ENCODE results near the gene DRC7. TPM values are rescaled to one million over a fixed set of nuclear protein-coding genes. Genes with fewer than 3 reads are reported as not detected.
"Not testable (repeated sequence)": the region's sequence is repeated elsewhere in the genome, so short reads cannot be mapped to it uniquely, and the experiment has no call there.

Gene DRC7
- total RNA-seq, 1 donor, result 0.63 TPM

GRCh38 chr16:57764341-57765159 lies 69.9 kb downstream of the DRC7 start:
- H3K27me3 ChIP-seq (ENCODE audit: insufficient read depth, low read length), result no peaks in the 10 kb centered on the region
- no peak overlapping the region for H3K4me3 ChIP-seq (ENCODE audit: low read length)
- H3K4me1 ChIP-seq (ENCODE audit: insufficient read depth, low read length), result no peaks in the 10 kb centered on the region
- no peaks in the 10 kb centered on the region for H3K9me3 ChIP-seq (ENCODE audit: low read depth, low read length)

- Histone ChIP-seq H3K4me1 (ENCODE audit: insufficient read depth, low read length) (no peaks in the 10 kb centered on the region), H3K9me3 (ENCODE audit: low read depth, low read length) (no peaks in the 10 kb centered on the region), H3K4me3 (ENCODE audit: low read length) (no peak overlapping the region), H3K27me3 (ENCODE audit: insufficient read depth, low read length) (no peaks in the 10 kb centered on the region)
Measured at GRCh38 chr16:57765160-57765728, 70.6 kb downstream of the DRC7 start.

GRCh38 chr16:57766714-57767348 lies 72.2 kb downstream of the DRC7 start:
- H3K4me3 ChIP-seq (ENCODE audit: low read length), result no peak overlapping the region
- no peaks in the 10 kb centered on the region for H3K27me3 ChIP-seq (ENCODE audit: insufficient read depth, low read length)
- H3K4me1 ChIP-seq (ENCODE audit: insufficient read depth, low read length), result no peaks in the 10 kb centered on the region
- no peaks in the 10 kb centered on the region for H3K9me3 ChIP-seq (ENCODE audit: low read depth, low read length)

- H3K27me3 ChIP-seq (ENCODE audit: insufficient read depth, low read length), result no peaks in the 10 kb centered on the region
- H3K9me3 ChIP-seq (ENCODE audit: low read depth, low read length), result no peaks in the 10 kb centered on the region
- no peak overlapping the region for H3K4me3 ChIP-seq (ENCODE audit: low read length)
- no peaks in the 10 kb centered on the region for H3K4me1 ChIP-seq (ENCODE audit: insufficient read depth, low read length)
Measured at GRCh38 chr16:57769541-57770145, 75.0 kb downstream of the DRC7 start.

- no peak overlapping the region for H3K4me3 ChIP-seq (ENCODE audit: low read length)
- H3K9me3 ChIP-seq (ENCODE audit: low read depth, low read length), result no peaks in the 10 kb centered on the region
- H3K4me1 ChIP-seq (ENCODE audit: insufficient read depth, low read length), result no peaks in the 10 kb centered on the region
- H3K27me3 ChIP-seq (ENCODE audit: insufficient read depth, low read length), result no peaks in the 10 kb centered on the region
Measured at GRCh38 chr16:57770361-57770760, 75.8 kb downstream of the DRC7 start.

GRCh38 chr16:57771141-57771785 lies 76.7 kb downstream of the DRC7 start:
- Histone ChIP-seq H3K4me1 (ENCODE audit: insufficient read depth, low read length) (no peaks in the 10 kb centered on the region), H3K27me3 (ENCODE audit: insufficient read depth, low read length) (no peaks in the 10 kb centered on the region), H3K9me3 (ENCODE audit: low read depth, low read length) (no peaks in the 10 kb centered on the region), H3K4me3 (ENCODE audit: low read length) (no peak overlapping the region)

GRCh38 chr16:57773019-57773418 lies 78.4 kb downstream of the DRC7 start:
- Histone ChIP-seq H3K27me3 (ENCODE audit: insufficient read depth, low read length) (no peaks in the 10 kb centered on the region), H3K4me1 (ENCODE audit: insufficient read depth, low read length) (no peaks in the 10 kb centered on the region), H3K4me3 (ENCODE audit: low read length) (no peak overlapping the region), H3K9me3 (ENCODE audit: low read depth, low read length) (no peaks in the 10 kb centered on the region)

- Histone ChIP-seq H3K4me3 (ENCODE audit: low read length) (no peak overlapping the region), H3K9me3 (ENCODE audit: low read depth, low read length) (no peaks in the 10 kb centered on the region), H3K27me3 (ENCODE audit: insufficient read depth, low read length) (no peaks in the 10 kb centered on the region), H3K4me1 (ENCODE audit: insufficient read depth, low read length) (no peaks in the 10 kb centered on the region)
Measured at GRCh38 chr16:57773655-57774295, 79.2 kb downstream of the DRC7 start.

GRCh38 chr16:57774705-57775285 lies 80.2 kb downstream of the DRC7 start:
- H3K9me3 ChIP-seq (ENCODE audit: low read depth, low read length), result no peaks in the 10 kb centered on the region
- H3K4me3 ChIP-seq (ENCODE audit: low read length), result no peak overlapping the region
- H3K4me1 ChIP-seq (ENCODE audit: insufficient read depth, low read length), result no peaks in the 10 kb centered on the region
- H3K27me3 ChIP-seq (ENCODE audit: insufficient read depth, low read length), result no peaks in the 10 kb centered on the region

GRCh38 chr16:57775661-57776469 lies 81.3 kb downstream of the DRC7 start:
- Histone ChIP-seq H3K9me3 (ENCODE audit: low read depth, low read length) (no peaks in the 10 kb centered on the region), H3K4me3 (ENCODE audit: low read length) (no peak overlapping the region), H3K4me1 (ENCODE audit: insufficient read depth, low read length) (no peaks in the 10 kb centered on the region), H3K27me3 (ENCODE audit: insufficient read depth, low read length) (no peaks in the 10 kb centered on the region)

GRCh38 chr16:57778658-57779057 lies 84.1 kb downstream of the DRC7 start:
- Histone ChIP-seq H3K9me3 (ENCODE audit: low read depth, low read length) (no peaks in the 10 kb centered on the region), H3K27me3 (ENCODE audit: insufficient read depth, low read length) (no peaks in the 10 kb centered on the region), H3K4me1 (ENCODE audit: insufficient read depth, low read length) (no peaks in the 10 kb centered on the region), H3K4me3 (ENCODE audit: low read length) (no peak overlapping the region)

- not testable (repeated sequence) for H3K27me3 ChIP-seq (ENCODE audit: insufficient read depth, low read length); H3K9me3 ChIP-seq (ENCODE audit: low read depth, low read length)
Measured at GRCh38 chr16:57779836-57780235, 85.2 kb downstream of the DRC7 start.

GRCh38 chr16:57781349-57781740 lies 86.7 kb downstream of the DRC7 start:
- Histone ChIP-seq H3K9me3 (ENCODE audit: low read depth, low read length) (no peaks in the 10 kb centered on the region), H3K4me3 (ENCODE audit: low read length) (no peak overlapping the region)

More at GRCh38 chr16:57779836-57780235, 85.2 kb downstream of the DRC7 start:
- not testable (repeated sequence) for H3K4me1 ChIP-seq (ENCODE audit: insufficient read depth, low read length); H3K4me3 ChIP-seq (ENCODE audit: low read length)

More at GRCh38 chr16:57781349-57781740, 86.7 kb downstream of the DRC7 start:
- Histone ChIP-seq H3K27me3 (ENCODE audit: insufficient read depth, low read length) (no peaks in the 10 kb centered on the region), H3K4me1 (ENCODE audit: insufficient read depth, low read length) (no peaks in the 10 kb centered on the region)

Data from mononuclear cell (primary cell).